HG03521 (cell line): ENCODE results near the gene PLIN4.
"Not testable (repeated sequence)": the region's sequence is repeated elsewhere in the genome, so short reads cannot be mapped to it uniquely, and the experiment has no call there.

Source experiments
- ATAC-seq: cut with Tn5 transposase; IDR thresholded peaks from one replicate; pipeline ENCODE4 v1.9.1; 2021; ENCODE audit warnings: mild to moderate bottlenecking, moderate library complexity; ENCODE audit not compliant: unreplicated experiment

The PLIN4 gene

DNA sequence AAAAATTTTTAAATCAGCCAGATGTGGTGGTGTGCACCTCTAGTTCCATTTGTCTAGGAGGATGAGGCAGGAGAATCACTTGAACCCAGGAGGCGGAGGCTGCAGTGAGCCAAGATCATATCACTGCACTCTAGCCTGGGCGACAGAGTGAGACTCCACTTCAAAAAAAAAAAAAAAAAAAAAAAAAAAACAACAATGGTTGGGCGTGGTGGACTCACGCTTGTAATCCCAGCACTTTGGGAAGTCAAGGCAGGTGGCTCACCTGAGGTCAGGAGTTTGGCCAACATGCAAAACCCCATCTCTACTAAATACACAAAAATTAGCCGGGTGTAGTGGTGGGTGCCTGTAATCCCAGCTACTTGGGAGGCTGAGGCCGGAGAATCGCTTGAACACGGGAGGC lies 9.1 kb upstream of the PLIN4 start:
- not testable (repeated sequence) for ATAC-seq

DNA sequence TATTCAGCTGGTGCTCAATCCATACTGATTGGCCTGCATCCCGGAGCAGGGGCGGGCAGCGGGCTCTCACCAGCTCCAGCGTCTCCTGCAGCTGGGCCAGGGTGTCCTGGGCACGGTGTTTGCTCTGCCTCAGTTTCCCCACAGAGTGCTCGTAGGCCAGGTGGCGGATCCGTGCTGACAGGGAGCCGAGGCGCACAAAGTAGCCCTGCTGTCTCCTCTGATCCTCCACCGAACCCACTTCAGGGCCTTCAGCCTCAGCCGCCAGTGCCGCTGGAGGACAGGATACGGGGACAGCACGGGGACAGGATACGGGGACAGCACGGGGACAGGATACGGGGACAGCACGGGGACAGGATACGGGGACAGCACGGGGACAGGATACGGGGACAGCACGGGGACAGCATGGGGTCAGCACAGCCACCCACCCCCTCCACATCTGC lies 7.3 kb upstream of the PLIN4 start:
- ATAC-seq: no peak

DNA sequence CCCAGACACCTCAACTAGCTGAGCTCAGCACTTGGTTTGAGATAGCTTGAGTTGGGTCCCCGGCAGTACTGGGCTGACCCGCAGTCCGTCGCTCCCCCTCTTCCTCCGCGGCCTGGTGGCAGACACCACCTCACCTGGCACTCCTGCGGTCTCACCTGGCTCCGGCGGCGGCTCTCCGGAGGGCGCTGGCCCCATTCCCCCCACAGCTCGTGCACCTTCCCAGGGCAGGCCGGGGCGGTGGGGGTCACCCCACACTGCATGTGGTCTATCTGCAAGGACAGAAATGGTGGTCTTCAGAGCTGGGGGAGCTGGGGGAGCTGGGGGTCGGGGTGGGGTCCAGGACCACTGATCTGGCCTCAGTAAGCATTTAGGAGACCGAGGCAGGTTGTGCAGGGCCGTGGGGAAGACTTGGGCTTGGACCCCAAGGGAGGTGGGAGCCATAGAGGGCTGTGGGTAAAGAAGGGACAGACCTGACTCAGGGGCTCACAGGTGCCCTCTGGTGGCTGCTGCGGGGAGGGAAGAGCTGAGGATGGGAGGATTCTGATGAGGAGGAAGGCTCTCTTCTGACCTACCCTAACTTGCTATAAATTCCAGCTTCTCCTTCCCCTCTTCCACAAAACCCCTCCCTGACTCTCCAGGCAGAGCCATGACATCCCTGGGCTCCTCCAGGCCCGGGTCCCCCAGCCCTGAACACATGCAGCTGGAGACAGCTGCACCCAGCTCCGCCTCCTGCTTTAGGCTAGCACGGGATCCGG lies 6.7 kb upstream of the PLIN4 start:
- ATAC-seq: no peak

DNA sequence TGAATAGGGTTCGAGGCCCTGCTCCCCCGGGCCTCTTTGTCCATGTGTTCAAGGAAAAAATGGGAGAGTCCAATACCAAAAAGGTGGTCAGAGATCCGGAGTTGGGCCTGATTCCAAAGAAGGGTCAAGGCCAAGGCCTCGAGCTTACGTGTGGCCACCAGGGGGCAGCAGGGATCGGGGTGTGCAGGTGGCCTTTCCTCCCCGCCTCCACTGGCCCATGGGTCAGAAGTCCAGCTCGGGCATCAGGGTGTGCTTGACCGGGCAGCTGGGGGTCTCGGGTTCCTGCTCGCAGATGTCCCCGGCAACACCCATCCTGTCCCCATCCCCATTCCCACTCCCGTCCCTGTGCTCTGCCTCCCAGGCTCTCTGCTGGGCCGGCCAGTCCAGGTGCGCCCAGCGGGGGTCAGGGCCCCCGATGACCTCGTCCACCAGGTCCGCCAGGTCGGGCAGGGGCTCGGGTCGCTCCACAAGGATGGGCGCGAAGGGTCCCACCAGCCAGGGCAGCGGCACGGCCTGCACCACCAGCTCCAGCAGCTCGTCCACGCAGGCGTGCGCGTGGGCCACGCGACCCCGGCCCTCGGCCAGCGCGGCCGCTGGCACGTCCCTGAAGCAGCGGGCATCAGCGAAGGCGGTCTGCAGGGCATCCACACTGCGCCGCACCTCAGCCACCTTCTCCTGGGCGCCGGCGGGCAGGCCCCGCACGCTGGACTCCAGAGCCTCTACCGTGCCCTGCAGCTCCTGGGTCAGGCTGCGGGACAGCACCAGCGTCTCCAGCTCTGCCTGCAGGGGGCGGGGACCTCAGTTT lies 5.2 kb upstream of the PLIN4 start:
- ATAC-seq: no peak

DNA sequence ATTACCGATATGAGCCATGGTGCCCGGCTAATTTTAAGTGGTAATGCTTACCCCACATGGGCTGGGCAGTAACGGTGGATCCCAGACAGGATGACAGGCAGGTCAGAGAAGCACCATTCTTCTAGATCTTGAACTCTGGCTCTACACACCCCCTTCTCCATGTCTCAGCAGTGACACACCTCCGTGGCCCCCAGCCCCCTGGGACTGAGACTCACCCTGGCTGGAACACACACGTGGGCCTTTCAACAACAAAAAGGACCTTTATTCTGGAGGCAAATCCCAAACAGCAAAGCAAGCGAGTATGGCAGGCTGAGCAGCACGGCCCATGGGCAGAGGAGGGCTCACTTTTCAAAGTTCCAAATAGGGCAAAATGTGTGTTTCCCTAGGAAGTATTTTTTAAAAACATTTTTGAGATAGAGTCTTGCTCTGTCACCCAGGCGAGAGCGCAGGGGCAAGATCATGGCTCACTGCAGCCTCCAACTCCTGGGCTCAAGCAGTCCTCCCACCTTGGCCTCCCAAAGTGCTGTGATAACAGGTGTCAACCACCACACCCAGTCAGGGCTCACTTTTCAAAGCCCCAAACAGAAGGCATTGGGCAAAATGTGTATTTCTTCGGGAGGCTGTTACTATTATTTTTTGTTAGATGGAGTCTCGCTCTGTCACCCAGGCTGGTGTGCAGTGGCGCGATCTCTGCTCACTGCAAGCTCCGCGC lies 4.2 kb upstream of the PLIN4 start:
- no peak for ATAC-seq

DNA sequence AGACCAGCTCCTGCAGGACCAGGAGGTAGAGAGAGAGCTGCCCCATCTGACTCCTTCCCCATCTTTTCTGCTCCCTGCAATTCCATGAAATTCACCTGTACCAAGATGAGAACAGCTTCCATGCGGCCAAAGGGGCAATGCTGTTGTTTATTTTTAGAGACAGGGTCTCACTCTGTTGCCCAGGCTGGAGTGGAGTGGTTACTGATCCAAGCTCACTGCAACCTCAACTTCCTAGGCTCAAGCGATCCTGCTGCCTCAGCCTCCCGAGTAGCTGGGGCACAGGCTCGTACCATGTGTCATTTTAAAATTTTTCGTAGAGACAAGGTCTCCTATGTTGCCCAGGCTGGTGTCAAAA lies 3.6 kb upstream of the PLIN4 start:
- no peak for ATAC-seq

DNA sequence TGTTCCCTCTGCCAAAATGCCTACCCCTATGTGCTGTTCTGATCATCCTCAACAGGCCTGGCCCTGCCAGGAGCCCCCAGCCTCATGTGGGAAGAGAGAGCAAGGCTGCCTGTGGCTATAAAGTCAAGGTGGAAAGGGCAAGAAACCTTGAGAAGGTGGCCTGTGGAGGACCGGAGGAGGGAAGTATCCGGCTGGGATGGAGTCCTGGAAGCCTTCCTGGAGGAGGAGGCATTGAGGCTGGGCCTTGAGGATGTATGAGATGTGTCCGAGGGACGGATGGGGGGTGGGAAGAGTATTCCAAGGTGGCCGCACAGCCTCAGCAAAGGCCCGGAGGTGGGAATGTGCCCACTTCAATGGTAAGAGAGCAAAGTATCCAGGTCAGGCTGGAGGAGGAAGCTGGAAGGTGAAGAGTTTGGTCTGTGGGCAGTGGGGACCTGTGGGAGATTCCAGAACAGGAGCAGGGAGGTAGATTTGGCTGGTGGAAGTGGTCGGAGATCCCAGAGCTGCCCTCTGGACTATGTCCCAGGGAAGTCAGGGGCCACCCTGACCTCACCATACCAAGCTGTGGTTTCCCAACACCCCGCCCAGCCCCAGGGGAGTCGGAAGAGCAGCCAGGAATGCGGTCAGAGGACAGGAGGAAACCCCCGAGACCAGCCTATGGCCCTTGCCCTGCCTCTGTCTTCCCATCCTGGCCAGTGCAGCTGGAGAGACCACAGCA lies 3.0 kb upstream of the PLIN4 start:
- no peak for ATAC-seq

DNA sequence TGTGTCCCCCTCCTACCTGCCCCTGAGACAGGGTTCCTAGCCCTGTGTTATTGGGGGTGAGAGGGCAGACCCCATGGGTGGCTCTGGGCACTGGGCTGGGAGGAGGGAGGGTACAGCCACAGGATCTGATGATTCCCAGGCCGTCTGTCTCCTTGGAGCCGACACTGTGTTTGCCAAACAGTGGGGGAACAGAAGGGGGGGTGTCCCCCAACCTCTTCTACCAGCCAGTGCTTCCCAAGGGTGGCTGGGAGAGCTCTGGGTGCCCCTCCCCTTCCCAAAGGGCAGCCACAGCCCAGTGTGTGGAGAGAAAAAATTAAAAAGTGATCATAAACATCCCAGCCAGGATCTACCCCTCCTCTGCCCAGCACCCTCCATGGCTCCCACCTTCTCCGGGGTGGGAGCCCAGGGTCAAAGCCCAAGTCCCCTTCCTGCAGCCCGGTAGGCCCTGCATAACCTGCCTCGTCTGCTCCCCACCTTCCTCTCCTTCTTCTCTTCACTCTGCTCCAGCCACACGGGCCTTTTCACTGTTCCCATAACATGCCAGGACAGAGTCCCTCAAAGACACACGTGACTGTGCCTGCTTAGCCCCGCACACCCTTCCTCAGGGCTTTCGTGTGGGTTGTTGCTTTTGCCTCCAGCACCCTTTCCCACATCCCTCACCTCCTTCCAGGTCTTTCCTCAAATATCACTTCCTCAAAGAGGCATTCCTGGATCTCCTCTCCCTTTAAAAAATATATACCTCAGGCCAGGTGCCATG lies 1.4 kb upstream of the PLIN4 start:
- ATAC-seq: no peak

DNA sequence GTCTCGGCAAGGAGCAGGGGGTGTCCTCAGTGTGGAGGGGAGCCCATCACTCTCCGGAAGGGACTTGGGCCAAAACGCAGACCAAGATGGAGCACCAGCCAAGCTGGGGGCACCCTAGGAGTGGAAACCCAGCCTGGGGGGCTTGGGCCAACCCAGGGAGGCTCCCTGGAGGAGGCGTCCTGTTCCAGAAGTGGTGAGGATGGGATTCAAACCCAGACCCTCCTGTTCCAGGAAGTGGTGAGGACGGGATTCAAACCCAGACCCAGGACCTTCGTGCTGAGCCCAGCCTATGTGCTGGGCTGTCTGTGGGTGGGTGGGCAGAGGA lies 848 bp upstream of the PLIN4 start:
- ATAC-seq: no peak

DNA sequence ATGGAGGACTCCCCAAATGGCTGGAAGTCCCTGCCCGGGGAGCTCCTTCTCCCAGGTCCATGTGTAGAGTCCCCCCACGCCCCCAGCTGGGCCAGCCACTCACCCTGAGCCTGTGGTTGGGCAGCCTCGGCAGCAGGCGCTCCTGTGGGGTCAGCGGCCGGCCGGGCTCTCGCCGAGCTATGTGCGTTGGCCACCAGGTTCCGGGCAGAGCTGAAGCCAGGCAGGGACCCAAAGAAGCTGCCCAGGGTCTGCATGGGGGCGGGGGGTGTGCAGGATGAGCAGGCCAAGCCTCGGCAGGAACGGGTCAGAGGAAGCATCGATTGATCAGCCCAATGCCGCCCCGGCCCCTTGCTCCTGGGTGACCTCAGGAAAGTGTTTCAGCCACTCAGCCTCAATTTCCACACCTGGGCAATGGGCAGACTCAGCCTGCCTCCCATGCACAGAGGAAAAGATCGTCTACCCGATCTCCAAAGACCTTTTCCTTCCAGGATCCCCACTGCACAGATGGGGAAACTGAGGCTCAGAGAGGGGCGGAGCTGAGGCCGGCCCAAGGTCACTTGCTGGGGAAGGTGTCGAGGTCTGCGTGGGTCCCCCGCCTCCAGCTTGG lies 732 bp downstream of the PLIN4 start:
- ATAC-seq: no peak

DNA sequence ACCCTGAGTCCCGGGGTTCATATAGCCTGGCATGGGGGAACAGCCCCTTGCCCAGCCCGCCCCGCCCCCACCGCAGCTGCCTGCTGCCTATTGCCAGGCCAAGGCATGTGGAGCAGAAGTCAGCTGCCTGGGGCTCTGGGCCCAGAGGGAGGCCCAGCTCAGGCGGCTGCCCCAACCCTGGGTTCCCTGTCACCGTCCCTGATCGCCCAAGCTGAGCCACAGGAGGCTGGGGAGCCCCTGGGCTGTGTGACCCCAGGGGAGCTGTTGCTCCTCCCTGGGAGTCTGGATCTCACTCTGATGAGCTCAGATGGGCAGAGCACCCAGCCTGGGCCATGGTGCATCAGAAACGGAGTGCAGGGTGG lies 1.4 kb downstream of the PLIN4 start:
- no peak for ATAC-seq

DNA sequence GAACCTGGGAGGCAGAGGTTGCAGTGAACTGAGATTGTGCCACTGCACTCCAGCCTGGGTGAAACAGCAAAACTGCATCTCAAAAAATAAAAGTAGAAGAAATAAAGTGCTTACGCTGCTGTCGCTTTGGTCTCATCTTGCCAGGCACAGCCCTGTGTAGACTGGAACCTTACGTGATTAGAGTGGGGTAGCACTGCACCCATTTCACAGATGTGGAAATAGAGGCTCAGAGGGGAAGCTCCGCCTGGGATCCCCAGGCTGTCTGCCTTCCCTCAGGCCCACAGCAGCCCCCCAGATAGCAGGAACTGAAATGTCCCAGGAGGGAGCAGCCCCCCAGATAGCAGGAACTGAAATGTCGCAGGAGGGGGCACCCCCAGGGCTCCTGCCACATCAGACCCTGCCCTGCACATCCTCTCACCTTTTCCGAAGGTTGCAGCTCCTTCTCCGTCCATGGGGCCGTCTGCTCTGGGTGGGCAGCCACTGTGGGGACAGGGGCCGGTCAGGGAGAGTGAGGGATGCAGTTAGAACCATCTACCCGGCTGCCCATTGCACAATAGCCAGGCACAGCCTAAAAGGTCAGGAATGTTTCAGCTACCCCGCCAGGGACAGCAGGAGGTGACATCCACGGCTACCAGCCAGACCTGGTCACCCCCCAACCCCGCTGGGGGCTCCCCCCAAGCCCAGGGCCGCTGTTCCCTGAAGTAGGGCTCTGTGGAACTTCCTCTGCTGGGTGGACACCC lies 1.9 kb downstream of the PLIN4 start:
- ATAC-seq: no peak

DNA sequence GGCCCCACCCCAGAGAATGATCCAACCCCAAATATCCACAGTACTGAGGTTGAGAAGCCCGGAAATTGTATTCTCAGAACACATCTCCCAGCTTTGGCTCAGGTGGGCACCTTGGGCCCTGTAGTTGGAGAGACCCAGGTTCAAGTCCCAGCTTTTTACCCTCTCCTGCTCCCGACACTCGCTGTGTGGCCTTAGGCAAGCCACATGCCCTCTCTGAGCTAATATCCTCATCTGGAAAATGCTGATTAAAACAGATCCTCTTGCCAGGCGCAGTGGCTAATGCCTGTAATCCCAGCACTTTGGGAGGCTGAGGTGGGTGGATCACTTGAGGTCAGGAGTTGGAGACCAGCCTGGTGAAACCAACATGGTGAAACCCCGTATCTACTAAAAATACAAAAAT lies 2.6 kb downstream of the PLIN4 start:
- no peak for ATAC-seq

DNA sequence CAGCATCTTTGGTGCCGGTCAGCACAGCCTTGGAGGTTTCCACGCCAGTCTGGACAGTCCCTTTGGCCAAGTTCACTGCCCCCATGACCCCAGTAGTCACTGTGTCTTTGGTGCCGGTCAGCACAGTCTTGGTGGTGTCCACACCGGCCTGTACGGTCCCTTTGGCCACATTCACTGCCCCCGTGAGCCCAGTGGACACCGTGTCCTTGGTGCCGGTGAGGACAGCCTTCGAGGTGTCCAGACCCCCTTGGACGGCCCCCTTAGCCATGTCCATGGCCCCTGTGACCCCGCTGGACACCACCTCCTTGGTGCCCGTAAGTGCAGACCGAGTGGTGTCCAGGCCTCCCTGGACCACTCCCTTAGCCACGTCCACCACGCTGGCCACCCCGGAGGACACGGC lies 5.0 kb downstream of the PLIN4 start:
- ATAC-seq: no peak

DNA sequence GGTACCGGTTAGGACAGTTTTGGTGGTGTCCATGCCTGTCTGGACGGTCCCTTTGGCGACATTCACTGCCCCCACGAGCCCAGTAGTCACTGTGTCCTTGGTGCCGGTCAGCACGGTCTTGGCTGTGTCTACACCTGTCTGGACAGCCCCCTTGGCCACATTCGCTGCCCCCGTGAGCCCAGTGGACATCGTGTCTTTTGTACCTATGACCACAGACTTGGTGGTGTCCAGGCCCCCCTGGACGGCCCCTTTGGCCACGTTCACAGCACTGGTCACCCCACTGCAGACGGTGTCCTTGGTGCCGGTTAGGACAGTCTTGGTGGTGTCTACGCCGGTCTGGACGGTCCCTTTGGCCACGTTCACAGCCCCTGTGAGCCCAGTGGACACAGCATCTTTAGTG lies 6.2 kb downstream of the PLIN4 start:
- ATAC-seq: no peak

DNA sequence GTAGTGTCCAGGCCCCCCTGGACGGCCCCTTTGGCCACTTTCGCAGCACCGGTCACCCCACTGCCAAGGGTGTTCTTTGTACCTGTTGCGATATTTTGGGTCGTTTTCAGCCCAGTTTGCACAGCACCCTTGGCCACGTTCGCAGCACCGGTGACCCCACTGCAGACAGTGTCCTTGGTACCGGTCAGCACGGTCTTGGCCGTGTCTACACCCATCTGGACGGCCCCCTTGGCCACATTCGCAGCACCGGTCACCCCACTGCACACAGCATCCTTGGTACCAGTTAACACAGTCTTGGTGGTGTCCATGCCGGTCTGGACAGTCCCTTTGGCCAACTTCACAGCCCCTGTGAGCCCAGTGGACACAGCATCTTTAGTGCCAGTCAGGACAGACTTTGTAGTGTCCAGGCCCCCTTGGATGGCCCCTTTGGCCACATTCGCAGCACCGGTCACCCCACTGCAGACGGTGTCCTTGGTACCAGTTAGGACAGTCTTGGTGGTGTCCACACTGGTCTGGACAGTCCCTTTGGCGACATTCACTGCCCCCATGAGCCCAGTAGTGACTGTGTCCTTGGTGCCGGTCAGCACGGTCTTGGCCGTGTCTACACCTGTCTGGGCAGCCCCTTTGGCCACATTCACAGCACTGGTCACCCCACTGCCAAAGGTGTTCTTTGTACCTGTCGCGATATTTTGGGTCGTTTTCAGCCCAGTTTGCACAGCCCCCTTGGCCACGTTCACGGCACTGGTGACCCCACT lies 6.8 kb downstream of the PLIN4 start:
- no peak for ATAC-seq

DNA sequence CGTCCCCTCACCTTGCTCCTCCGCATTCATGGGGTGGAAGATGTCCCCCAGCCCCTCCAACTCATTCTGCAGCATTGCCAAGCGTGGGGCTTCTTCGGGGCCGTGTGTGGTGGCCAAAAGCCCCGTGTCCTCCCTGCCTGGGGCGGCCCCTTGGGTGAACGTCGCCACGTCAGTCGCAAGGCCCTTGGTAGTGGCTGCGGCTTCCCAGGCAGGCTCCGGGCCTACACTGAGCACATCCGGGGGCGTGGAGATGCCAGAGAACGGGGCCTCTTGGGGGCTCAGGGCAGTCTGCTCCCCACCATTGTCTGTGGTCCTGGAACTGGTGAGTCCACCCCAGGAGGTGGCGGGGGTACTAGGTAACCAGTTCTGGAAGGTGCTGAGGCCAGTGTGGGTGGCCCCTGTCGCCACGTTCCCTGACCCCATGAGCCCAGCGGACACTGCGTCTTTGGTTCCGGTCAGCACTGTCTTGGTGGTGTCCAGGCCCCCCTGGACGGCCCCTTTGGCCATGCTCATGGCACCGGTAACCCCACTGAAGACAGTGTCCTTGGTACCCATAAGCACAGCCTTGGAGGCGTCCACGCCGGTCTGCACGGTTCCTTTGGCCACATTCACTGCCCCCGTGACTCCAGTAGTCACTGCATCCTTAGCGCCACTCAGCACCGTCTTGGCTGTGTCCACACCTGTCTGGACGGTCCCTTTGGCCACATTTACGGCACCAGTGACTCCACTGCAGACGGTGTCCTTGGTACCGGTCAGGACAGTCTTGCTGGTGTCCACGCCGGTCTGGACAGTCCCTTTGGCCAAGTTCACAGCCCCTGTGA lies 7.6 kb downstream of the PLIN4 start:
- ATAC-seq: no peak

DNA sequence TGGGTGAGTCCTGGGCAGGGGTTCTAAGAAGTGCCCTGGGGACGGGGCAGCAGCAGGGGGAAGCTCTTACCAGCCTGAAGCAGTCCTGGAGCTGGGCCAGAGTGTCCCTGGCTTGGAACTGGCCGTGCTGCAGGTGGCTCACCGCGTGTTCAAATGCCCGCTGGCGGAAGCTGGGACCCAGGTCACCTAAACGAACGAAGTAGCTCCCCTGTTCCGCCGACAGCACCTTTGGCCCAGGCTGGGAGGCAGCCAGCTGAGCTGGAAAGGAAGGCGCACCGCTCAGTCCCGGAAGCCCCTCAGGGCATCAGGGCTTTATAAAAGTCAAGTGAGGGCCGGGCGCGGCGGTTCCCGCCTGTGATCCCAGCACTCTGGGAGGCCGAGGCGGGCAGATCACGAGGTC lies 9.6 kb downstream of the PLIN4 start:
- no peak for ATAC-seq
